Nephron (organoid): ENCODE data around the gene MAP3K5.
A peak's percentile ranks its signal among the peaks of the same experiment; 100 is the strongest.

Experiments
- H3K27ac Mint-ChIP-seq, 3 experiments: 2 replicates each; pipeline ENCODE4 v1.8.0; 2020; ENCODE audit warnings: mixed read lengths in 3 of 3, mild to moderate bottlenecking in 2 of 3, moderate library complexity in 1 of 3
- H3K27me3 Mint-ChIP-seq: 2 replicates; pipeline ENCODE4 v1.8.0; 2021; ENCODE audit warnings: low read depth, mild to moderate bottlenecking, moderate library complexity, mixed read lengths
- H3K36me3 Mint-ChIP-seq: 2 replicates; pipeline ENCODE4 v1.8.0; 2020; ENCODE audit warnings: low read depth, mixed read lengths
- H3K4me1 Mint-ChIP-seq: 2 replicates; pipeline ENCODE4 v1.8.0; 2020; ENCODE audit warnings: mixed read lengths
- H3K4me3 Mint-ChIP-seq, 3 experiments: 2 replicates each; pipeline ENCODE4 v1.8.0; 2020; ENCODE audit warnings: mild to moderate bottlenecking in 3 of 3, mixed read lengths in 3 of 3, moderate library complexity in 2 of 3
- H3K9me3 Mint-ChIP-seq: 2 replicates; pipeline ENCODE4 v1.8.0; 2020; ENCODE audit warnings: mixed read lengths
- CTCF ChIP-seq, 3 experiments: fragments of 200-600 bp; sonication (generic); IDR thresholded peaks; one replicate each; pipeline ENCODE4 v1.5.0; 2021; ENCODE audit warnings: antibody characterized with exemption in 3 of 3; ENCODE audit not compliant: unreplicated experiment in 3 of 3

Gene MAP3K5

GRCh38 chr6:136553166-136553787, 239.0 kb downstream of the MAP3K5 start:
- Mint-ChIP-seq H3K27ac (peak overlapping the region in 1 of 3 experiments; percentile 3), H3K27me3 (peaks cover 49% of the 10 kb centered on the region), H3K4me1 (peaks cover 19% of the 10 kb centered on the region), H3K36me3 (peaks cover 4% of the 10 kb centered on the region), H3K9me3 (no peaks in the 10 kb centered on the region), H3K4me3 (peak overlapping the region; percentile 41 to 64 (median 49))
- no peak for TF ChIP-seq CTCF (IDR thresholded peaks at IDR 0.05; ENCODE audit: unreplicated experiment in 3 of 3)

GRCh38 chr6:136552054-136552453, 240.2 kb downstream of the MAP3K5 start:
- Mint-ChIP-seq H3K27me3 (peaks cover 61% of the 10 kb centered on the region), H3K4me1 (peaks cover 19% of the 10 kb centered on the region), H3K4me3 (peak overlapping the region; percentile 28 to 70 (median 68)), H3K36me3 (no peaks in the 10 kb centered on the region), H3K27ac (no peak overlapping the region), H3K9me3 (no peaks in the 10 kb centered on the region)
- TF ChIP-seq CTCF (IDR thresholded peaks at IDR 0.05; ENCODE audit: unreplicated experiment in 3 of 3) = no peak

DNA sequence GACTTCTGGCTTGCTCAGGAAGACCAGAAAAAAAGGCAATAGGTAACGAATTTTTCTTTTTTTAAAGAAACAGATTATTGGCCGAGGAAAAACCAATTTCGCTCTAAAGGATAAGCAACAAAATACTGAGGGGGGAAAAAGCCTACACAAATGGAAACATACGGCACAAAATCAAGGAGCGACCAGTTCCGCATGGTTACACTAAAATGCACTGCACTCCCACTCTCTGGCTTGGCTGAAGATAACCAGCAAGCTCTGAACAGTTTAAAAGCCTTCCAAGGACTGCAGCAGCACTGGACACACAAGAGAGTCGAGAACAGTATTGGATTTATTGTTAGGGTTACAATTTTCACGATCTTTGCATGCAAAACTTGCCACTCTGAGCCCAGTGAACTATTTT, 241.2 kb downstream of the MAP3K5 start:
- Mint-ChIP-seq H3K4me3 (peak overlapping the region; percentile 73 to 86 (median 81)), H3K9me3 (no peaks in the 10 kb centered on the region), H3K27ac (peak overlapping the region in 1 of 3 experiments; percentile 75), H3K4me1 (peaks cover 19% of the 10 kb centered on the region), H3K27me3 (peaks cover 68% of the 10 kb centered on the region), H3K36me3 (no peaks in the 10 kb centered on the region)
- no peak for TF ChIP-seq CTCF (IDR thresholded peaks at IDR 0.05; ENCODE audit: unreplicated experiment in 3 of 3)

GRCh38 chr6:136550330-136551071, 241.8 kb downstream of the MAP3K5 start, which contains the start of gene MAP7:
Gene MAP7, minus strand, starts transcription at chr6:136550422. Its CDS starts 14 bp downstream, at chr6:136550408.
- Mint-ChIP-seq H3K27me3 (peaks cover 68% of the 10 kb centered on the region), H3K4me1 (peaks cover 19% of the 10 kb centered on the region), H3K36me3 (no peaks in the 10 kb centered on the region), H3K4me3 (peak within 1 kb of the TSS; percentile 81 to 86 (median 84)), H3K9me3 (no peaks in the 10 kb centered on the region), H3K27ac (peak within 1 kb of the TSS in 2 of 3 experiments; percentile 9 to 77)
- peak; percentile 97 to 99 (median 98) for TF ChIP-seq CTCF (IDR thresholded peaks at IDR 0.05; ENCODE audit: unreplicated experiment in 3 of 3)

GRCh38 chr6:136550045-136550329, 242.3 kb downstream of the MAP3K5 start:
- H3K36me3 Mint-ChIP-seq = no peaks in the 10 kb centered on the region
- TF ChIP-seq CTCF (IDR thresholded peaks at IDR 0.05; ENCODE audit: unreplicated experiment in 3 of 3) = no peak
- H3K27me3 Mint-ChIP-seq = peaks cover 73% of the 10 kb centered on the region
- H3K4me3 Mint-ChIP-seq = peak overlapping the region in 2 of 3 experiments; percentile 58 to 65
- H3K4me1 Mint-ChIP-seq = peaks cover 19% of the 10 kb centered on the region
- no peak overlapping the region for H3K27ac Mint-ChIP-seq
- H3K9me3 Mint-ChIP-seq = no peaks in the 10 kb centered on the region
